ENCODE measurements around the gene NUCB1.

DNA sequence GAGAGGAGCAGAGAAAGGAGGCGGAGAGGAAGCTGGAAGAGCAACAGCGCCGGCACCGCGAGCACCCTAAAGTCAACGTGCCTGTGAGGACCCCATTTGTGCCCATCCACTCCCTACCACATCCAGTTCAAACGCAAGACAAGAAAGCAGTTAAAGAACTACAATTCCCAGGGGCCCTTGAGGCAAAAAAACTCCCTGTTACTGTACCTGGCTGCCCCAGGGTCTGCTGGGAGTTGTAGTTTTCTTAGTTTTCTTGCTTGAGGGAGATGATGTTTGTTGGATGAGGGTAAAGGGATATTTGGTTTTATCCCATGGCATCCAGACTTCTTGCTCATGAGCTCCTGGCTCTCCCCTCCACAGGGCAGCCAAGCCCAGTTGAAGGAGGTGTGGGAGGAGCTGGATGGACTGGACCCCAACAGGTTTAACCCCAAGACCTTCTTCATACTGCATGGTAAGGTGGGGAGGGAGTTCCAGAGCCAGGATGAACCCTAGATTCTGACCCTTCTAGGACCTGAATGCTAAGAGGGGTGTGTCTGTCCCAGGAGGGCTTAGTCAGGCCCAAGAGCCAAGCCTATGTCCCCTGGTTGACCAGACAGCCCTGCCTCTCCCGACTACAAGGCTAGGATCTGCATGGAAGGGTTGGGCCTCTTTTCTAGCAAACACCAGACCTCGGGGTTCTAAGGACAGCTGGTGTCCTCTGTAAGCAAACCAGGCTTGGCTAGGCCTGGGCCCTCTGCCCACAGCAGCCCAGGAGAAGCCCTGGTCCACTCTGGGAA lies 13.2 kb downstream of the NUCB1 start:
- TF ChIP-seq CTCF (IDR thresholded peaks at IDR 0.05; ENCODE audit: low read depth, low read length) (no peak), POLR2A (IDR thresholded peaks at IDR 0.05; ENCODE audit: extremely low read depth, insufficient read length) (no peak), MYC (IDR thresholded peaks at IDR 0.05; ENCODE audit: low read depth, low read length) (peak; percentile 43; the same call in 1 of the 2 replicates), MAX (IDR thresholded peaks at IDR 0.05; ENCODE audit: low read depth, low read length) (no peak)
